ENCODE measurements around the gene ANXA6. TPM values are rescaled to one million over a fixed set of nuclear protein-coding genes. Genes with fewer than 3 reads are reported as not detected.

Gene ANXA6
- polyA plus RNA-seq, 3 donors, result 60.6 to 124 (median 93.5) TPM

DNA sequence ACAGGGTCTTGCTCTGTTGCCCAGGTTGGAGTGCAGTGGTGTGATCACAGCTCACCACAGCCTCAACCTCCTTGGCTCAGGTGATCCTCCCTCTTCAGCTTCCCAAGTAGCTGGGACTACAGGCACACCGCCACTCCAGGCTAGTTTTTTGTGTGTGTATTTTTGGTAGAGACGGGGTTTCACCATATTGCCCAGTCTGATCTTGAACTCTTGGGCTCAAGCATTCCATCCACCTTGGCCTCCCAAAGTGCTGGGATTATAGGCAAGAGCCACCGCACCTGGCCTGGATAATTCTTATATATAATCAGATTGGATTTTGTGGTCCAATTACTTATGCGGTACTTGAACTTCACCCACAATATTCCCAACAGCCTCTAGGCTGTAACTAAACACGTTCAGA is 46.5 kb upstream of the ANXA6 start:
- Mint-ChIP-seq H3K4me1 (peaks cover 31% of the 10 kb centered on the region), H3K36me3 (peaks cover 57 to 78% of the 10 kb centered on the region in 2 donors), H3K9me3 (peaks cover 0 to 2% (median 0%) of the 10 kb centered on the region in 7 donors), H3K27me3 (ENCODE audit: low read depth in 3 of 3) (peaks cover 0 to 3% (median 3%) of the 10 kb centered on the region in 3 donors), H3K4me3 (no peak overlapping the region), H3K27ac (peak overlapping the region in 1 of 7 donors; percentile 25)
- intact Hi-C loops (cut with micrococcal nuclease), result no loop called here
- Histone ChIP-seq H3K9me3 (replicated peaks in 1 of 2; ENCODE audit: control insufficient read depth in 1 of 2, insufficient read depth in 1 of 2, low read length in 2 of 2) (no peaks in the 10 kb centered on the region), H3K27ac (ENCODE audit: low read depth in 1 of 2, low read length in 2 of 2) (no peak overlapping the region), H4K20me1 (ENCODE audit: insufficient read depth, low read length) (peaks cover 24% of the 10 kb centered on the region), H3K4me1 (ENCODE audit: control insufficient read depth in 1 of 2, insufficient read depth in 2 of 2, low read length in 2 of 2) (peaks cover 27% of the 10 kb centered on the region in 2 donors), H3K4me3 (replicated peaks in 1 of 3; ENCODE audit: low read depth in 2 of 3, low read length in 3 of 3) (no peak overlapping the region), H3K4me2 (replicated peaks; ENCODE audit: extremely low read depth, low read length, poor library complexity, severe bottlenecking) (no peak overlapping the region), H2AFZ (ENCODE audit: insufficient read depth, low read depth, low read length, poor library complexity, severe bottlenecking) (no peak overlapping the region), H3K79me2 (ENCODE audit: insufficient read depth, low read length) (peaks cover 47% of the 10 kb centered on the region), H3K9ac (ENCODE audit: insufficient read depth, low read length, poor library complexity, severe bottlenecking) (no peak overlapping the region), H3K36me3 (replicated peaks in 1 of 2; ENCODE audit: control insufficient read depth in 1 of 2, insufficient read depth in 2 of 2, low read length in 2 of 2) (peaks cover 48 to 63% of the 10 kb centered on the region in 2 donors), H3K27me3 (ENCODE audit: control insufficient read depth in 2 of 2, insufficient read depth in 2 of 2, low read length in 2 of 2) (no peaks in the 10 kb centered on the region)
- no peak for TF ChIP-seq CTCF (IDR thresholded peaks at IDR 0.05)
- no peak for DNase-seq
- WGBS (ENCODE audit: insufficient coverage), result 100% methylated on average over 1 of the region's 5 CpGs

DNA sequence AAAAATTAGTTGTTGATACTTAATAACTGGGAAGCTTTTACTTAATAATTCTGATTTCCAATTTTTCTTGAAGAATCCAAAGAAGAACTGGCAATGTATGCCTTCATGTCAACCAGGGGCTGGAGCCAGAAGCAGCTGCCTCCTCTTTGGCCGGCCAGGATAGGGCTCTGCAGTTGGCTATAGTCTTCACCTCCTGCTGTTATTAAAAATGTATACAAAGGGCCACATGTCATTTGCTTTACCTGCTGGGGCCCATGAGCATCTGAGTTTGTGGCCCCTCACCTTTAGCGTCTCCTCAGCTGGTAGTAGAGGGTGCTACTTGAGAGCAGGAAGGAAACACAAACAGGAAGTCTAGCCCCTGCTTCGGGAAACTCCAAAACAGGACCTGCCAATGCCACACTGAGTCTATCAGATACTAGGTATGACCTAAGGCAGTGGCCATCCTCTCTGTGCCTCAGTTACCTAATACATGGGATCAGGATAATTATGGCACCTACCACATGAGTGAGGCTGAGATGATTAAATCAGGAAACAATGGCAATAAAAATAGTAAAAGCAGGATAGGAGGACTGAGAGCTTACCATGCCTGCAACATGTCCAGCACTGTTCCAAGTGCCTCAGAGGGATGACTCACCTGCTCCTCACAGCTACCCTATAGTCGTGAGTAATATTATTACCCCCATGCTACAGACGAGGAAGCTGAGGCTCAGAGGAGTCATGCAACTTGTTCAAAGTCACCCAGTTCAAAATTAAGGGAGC is 45.0 kb upstream of the ANXA6 start:
- no peak overlapping the region for H3K4me3 Mint-ChIP-seq
- DNase-seq, result peak; percentile 65 to 91 (median 75)
- WGBS (ENCODE audit: insufficient coverage), result 0% methylated on average over 3 of the region's 5 CpGs

More for the DNA sequence above, 45.0 kb upstream of the ANXA6 start:
- peaks cover 61 to 78% of the 10 kb centered on the region in 2 donors for H3K36me3 ChIP-seq (replicated peaks in 1 of 2; ENCODE audit: control insufficient read depth in 1 of 2, insufficient read depth in 2 of 2, low read length in 2 of 2)
- Mint-ChIP-seq H3K9me3 (peaks cover 0 to 2% (median 0%) of the 10 kb centered on the region in 7 donors), H3K36me3 (peaks cover 69 to 83% of the 10 kb centered on the region in 2 donors), H3K27ac (peak overlapping the region; percentile 26 to 78 (median 40)), H3K27me3 (ENCODE audit: low read depth in 3 of 3) (peaks cover 0 to 3% (median 3%) of the 10 kb centered on the region in 3 donors), H3K4me1 (peaks cover 18% of the 10 kb centered on the region)
- H3K79me2 ChIP-seq (ENCODE audit: insufficient read depth, low read length), result peaks cover 34% of the 10 kb centered on the region
- intact Hi-C loops (cut with micrococcal nuclease), result no loop called here
- H3K4me2 ChIP-seq (replicated peaks; ENCODE audit: extremely low read depth, low read length, poor library complexity, severe bottlenecking), result no peak overlapping the region
- H3K4me3 ChIP-seq (replicated peaks in 1 of 3; ENCODE audit: low read depth in 2 of 3, low read length in 3 of 3), result no peak overlapping the region
- H3K4me1 ChIP-seq (ENCODE audit: control insufficient read depth in 1 of 2, insufficient read depth in 2 of 2, low read length in 2 of 2), result peaks cover 12 to 16% of the 10 kb centered on the region in 2 donors
- H2AFZ ChIP-seq (ENCODE audit: insufficient read depth, low read depth, low read length, poor library complexity, severe bottlenecking), result no peak overlapping the region
- H3K27ac ChIP-seq (ENCODE audit: low read depth in 1 of 2, low read length in 2 of 2), result peak overlapping the region in 1 of 2 donors; percentile 63
- H3K9ac ChIP-seq (ENCODE audit: insufficient read depth, low read length, poor library complexity, severe bottlenecking), result no peak overlapping the region
- H3K27me3 ChIP-seq (ENCODE audit: control insufficient read depth in 2 of 2, insufficient read depth in 2 of 2, low read length in 2 of 2), result no peaks in the 10 kb centered on the region
- no peak for TF ChIP-seq CTCF (IDR thresholded peaks at IDR 0.05)
- no peaks in the 10 kb centered on the region for H3K9me3 ChIP-seq (replicated peaks in 1 of 2; ENCODE audit: control insufficient read depth in 1 of 2, insufficient read depth in 1 of 2, low read length in 2 of 2)
- H4K20me1 ChIP-seq (ENCODE audit: insufficient read depth, low read length), result peaks cover 27% of the 10 kb centered on the region

Data from CD14-positive monocyte (primary cell).